GM23338 (cell line): Measurements from ENCODE around the gene ZNF609. TPM values are rescaled to one million over a fixed set of nuclear protein-coding genes. Genes with fewer than 3 reads are reported as not detected.

Experiments
- ATAC-seq: fragments of 200-7000 bp; cut with Tn5 transposase; 3 replicates; pipeline ENCODE4 v1.9.1; 2020
- DNase-seq: peaks from one replicate; pipeline ENCODE4 v3.0.0-alpha.2; 2015; ENCODE audit warnings: low spot score
- H2AFZ ChIP-seq: fragments of 200-600 bp; sonication (generic); 2 replicates; pipeline ENCODE4 v1.8.0; 2016; ENCODE audit warnings: antibody characterized with exemption, mild to moderate bottlenecking, moderate library complexity
- H3F3A ChIP-seq: fragments of 200-600 bp; sonication (generic); replicated peaks from 2 replicates; pipeline ENCODE4 v1.8.0; 2017; ENCODE audit warnings: antibody characterized with exemption, mixed run types, low read depth
- H3K27ac ChIP-seq: fragments of 200-600 bp; sonication (generic); 2 replicates; pipeline ENCODE4 v1.6.1; 2016; ENCODE audit warnings: low read depth
- H3K27me3 ChIP-seq: fragments of 200-600 bp; sonication (generic); 2 replicates; pipeline ENCODE4 v1.8.0; 2016; ENCODE audit warnings: mild to moderate bottlenecking, mixed run types, moderate library complexity; ENCODE audit not compliant: insufficient read depth
- H3K36me3 ChIP-seq: fragments of 200-600 bp; sonication (generic); 2 replicates; pipeline ENCODE4 v1.8.0; 2016; ENCODE audit warnings: mild to moderate bottlenecking; ENCODE audit not compliant: insufficient read depth
- H3K4me1 ChIP-seq: fragments of 200-600 bp; sonication (generic); 2 replicates; pipeline ENCODE4 v1.8.0; 2016; ENCODE audit warnings: mild to moderate bottlenecking, moderate library complexity; ENCODE audit not compliant: insufficient read depth
- H3K4me2 ChIP-seq: fragments of 200-600 bp; sonication (generic); 2 replicates; pipeline ENCODE4 v1.7.1; 2017; ENCODE audit warnings: mixed run types
- H3K4me3 ChIP-seq: fragments of 200-600 bp; sonication (generic); 2 replicates; pipeline ENCODE4 v1.6.1; 2016; ENCODE audit warnings: mixed run types
- H3K79me2 ChIP-seq: fragments of 200-600 bp; sonication (generic); replicated peaks from 2 replicates; pipeline ENCODE4 v1.8.0; 2017; ENCODE audit warnings: mild to moderate bottlenecking; ENCODE audit not compliant: insufficient read depth
- H3K9me2 ChIP-seq: fragments of 200-600 bp; sonication (generic); 2 replicates; pipeline ENCODE4 v1.8.0; 2017; ENCODE audit not compliant: insufficient read depth
- H4K20me1 ChIP-seq: fragments of 200-600 bp; sonication (generic); replicated peaks from 2 replicates; pipeline ENCODE4 v1.8.0; 2017; ENCODE audit warnings: mild to moderate bottlenecking; ENCODE audit not compliant: insufficient read depth
- H3K27ac Mint-ChIP-seq: 2 replicates; pipeline ENCODE4 v1.8.0; 2020; ENCODE audit warnings: inconsistent platforms, mild to moderate bottlenecking, moderate library complexity, mixed read lengths
- H3K27me3 Mint-ChIP-seq: 3 replicates; pipeline ENCODE4 v1.8.0; 2022; ENCODE audit warnings: low read depth, mild to moderate bottlenecking, moderate library complexity, mixed read lengths, inconsistent platforms; ENCODE audit not compliant: insufficient read depth, poor library complexity
- H3K36me3 Mint-ChIP-seq: 3 replicates; pipeline ENCODE4 v1.8.0; 2021; ENCODE audit warnings: low read depth, mild to moderate bottlenecking, inconsistent platforms, moderate library complexity, mixed read lengths
- H3K4me1 Mint-ChIP-seq: 3 replicates; pipeline ENCODE4 v1.8.0; 2020; ENCODE audit warnings: mild to moderate bottlenecking, inconsistent platforms, mixed read lengths
- H3K4me3 Mint-ChIP-seq: 3 replicates; pipeline ENCODE4 v1.8.0; 2021; ENCODE audit warnings: moderate library complexity, mild to moderate bottlenecking, inconsistent platforms, mixed read lengths
- H3K9me3 Mint-ChIP-seq: 3 replicates; pipeline ENCODE4 v1.8.0; 2020; ENCODE audit warnings: moderate library complexity, mild to moderate bottlenecking, inconsistent platforms, mixed read lengths
- CREB1 ChIP-seq: fragments of 250-450 bp; sonication (Bioruptor Pico); IDR thresholded peaks from 2 replicates; pipeline ENCODE4 v1.5.0; 2020; ENCODE audit warnings: low read depth, mild to moderate bottlenecking, moderate library complexity
- EZH2 ChIP-seq: fragments of 200-600 bp; sonication (generic); IDR thresholded peaks from one replicate; pipeline ENCODE4 v1.8.0; 2017; ENCODE audit warnings: antibody characterized with exemption, mild to moderate bottlenecking, low read depth; ENCODE audit not compliant: unreplicated experiment
- EZH2phosphoT487 ChIP-seq: fragments of 200-600 bp; sonication (generic); IDR thresholded peaks from one replicate; pipeline ENCODE4 v1.8.1; 2018; ENCODE audit warnings: antibody characterized with exemption; ENCODE audit not compliant: unreplicated experiment
- JUNB ChIP-seq: IDR thresholded peaks from one replicate; pipeline ENCODE4 v1.6.1; 2016; ENCODE audit warnings: antibody characterized with exemption; ENCODE audit not compliant: unreplicated experiment
- NANOG ChIP-seq: IDR thresholded peaks from 2 replicates; pipeline ENCODE4 v1.6.1; 2016; ENCODE audit warnings: antibody characterized with exemption, borderline replicate concordance
- POLR2AphosphoS5 ChIP-seq: IDR thresholded peaks from 2 replicates; pipeline ENCODE4 v1.6.1; 2016; ENCODE audit warnings: antibody characterized with exemption, low read depth
- STAT1 ChIP-seq: IDR thresholded peaks from one replicate; pipeline ENCODE4 v1.6.1; 2016; ENCODE audit warnings: antibody characterized with exemption; ENCODE audit not compliant: unreplicated experiment
- ZNF114 ChIP-seq: fragments of 250-450 bp; sonication (Bioruptor Pico); IDR thresholded peaks from 2 replicates; pipeline ENCODE4 v1.5.0; 2020; ENCODE audit warnings: mild to moderate bottlenecking, moderate library complexity
- ZNF331 ChIP-seq: fragments of 250-450 bp; sonication (Bioruptor Pico); IDR thresholded peaks from 2 replicates; pipeline ENCODE4 v1.5.0; 2020; ENCODE audit warnings: low read depth, mild to moderate bottlenecking, moderate library complexity
- polyA plus RNA-seq: library from polyadenylated mRNA; unstranded; fragments of >200 nt; fragmentation: Nextera tagmentation; extraction: Ambion mirVana; gene quantifications from 2 replicates; pipeline ENCODE4 v1.2.1, GENCODE V29; 2016
- total RNA-seq: library from RNA; depleted of rRNA; stranded (reverse); fragments of >200 nt; shearing (Covaris generic); gene quantifications from 2 replicates; pipeline ENCODE4 v1.2.3, GENCODE V29; 2014
- TF ChIP-seq, protein P1 (sequence below): IDR thresholded peaks from one replicate; pipeline ENCODE4 v1.6.1; 2018; ENCODE audit warnings: antibody characterized with exemption; ENCODE audit not compliant: unreplicated experiment
- TF ChIP-seq, protein P2 (sequence below), 2 experiments: fragments of 200-600 bp in 1 of 2; sonication (generic) in 1 of 2; conservative IDR thresholded peaks; 2 replicates each; pipeline versions ENCODE4 v1.5.1 to v1.6.1; 2016 to 2017; ENCODE audit warnings: antibody characterized with exemption in 2 of 2, low read depth in 2 of 2, mild to moderate bottlenecking in 2 of 2, moderate library complexity in 1 of 2
- TF ChIP-seq, protein P3 (sequence below): IDR thresholded peaks from 2 replicates; pipeline ENCODE4 v1.6.1; 2016; ENCODE audit warnings: antibody characterized with exemption

ZNF609 gene
- total and polyA plus RNA-seq, 2 experiments from 2014 or later: 26.4 to 40.2 TPM

DNA sequence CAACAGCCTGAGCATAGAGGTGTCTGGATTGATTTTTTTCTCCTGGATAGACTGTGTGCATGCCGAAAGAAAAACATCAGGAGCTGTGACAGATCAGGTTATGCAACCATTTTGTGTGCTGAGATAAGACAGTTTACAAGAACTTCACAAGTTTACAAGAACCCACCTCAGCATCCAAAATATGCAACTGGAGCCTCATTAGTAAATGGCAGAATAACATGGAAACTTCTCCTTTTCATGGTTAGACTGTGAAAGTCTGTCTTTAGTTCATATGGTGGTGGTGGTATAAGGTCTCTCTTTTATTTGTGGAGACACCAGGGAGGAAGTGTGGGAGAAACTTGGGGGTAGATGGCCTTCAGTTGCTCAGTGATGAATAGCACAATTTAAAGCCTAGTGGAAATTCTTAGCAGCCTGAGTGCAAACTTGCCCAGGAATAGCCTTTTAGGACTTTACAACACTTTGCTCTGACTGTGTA, 3.7 kb upstream of the ZNF609 start (continued):
- TF ChIP-seq, protein P1, sequence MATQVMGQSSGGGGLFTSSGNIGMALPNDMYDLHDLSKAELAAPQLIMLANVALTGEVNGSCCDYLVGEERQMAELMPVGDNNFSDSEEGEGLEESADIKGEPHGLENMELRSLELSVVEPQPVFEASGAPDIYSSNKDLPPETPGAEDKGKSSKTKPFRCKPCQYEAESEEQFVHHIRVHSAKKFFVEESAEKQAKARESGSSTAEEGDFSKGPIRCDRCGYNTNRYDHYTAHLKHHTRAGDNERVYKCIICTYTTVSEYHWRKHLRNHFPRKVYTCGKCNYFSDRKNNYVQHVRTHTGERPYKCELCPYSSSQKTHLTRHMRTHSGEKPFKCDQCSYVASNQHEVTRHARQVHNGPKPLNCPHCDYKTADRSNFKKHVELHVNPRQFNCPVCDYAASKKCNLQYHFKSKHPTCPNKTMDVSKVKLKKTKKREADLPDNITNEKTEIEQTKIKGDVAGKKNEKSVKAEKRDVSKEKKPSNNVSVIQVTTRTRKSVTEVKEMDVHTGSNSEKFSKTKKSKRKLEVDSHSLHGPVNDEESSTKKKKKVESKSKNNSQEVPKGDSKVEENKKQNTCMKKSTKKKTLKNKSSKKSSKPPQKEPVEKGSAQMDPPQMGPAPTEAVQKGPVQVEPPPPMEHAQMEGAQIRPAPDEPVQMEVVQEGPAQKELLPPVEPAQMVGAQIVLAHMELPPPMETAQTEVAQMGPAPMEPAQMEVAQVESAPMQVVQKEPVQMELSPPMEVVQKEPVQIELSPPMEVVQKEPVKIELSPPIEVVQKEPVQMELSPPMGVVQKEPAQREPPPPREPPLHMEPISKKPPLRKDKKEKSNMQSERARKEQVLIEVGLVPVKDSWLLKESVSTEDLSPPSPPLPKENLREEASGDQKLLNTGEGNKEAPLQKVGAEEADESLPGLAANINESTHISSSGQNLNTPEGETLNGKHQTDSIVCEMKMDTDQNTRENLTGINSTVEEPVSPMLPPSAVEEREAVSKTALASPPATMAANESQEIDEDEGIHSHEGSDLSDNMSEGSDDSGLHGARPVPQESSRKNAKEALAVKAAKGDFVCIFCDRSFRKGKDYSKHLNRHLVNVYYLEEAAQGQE: no peak
- TF ChIP-seq POLR2AphosphoS5 (no peak), NANOG (no peak), CREB1 (CRISPR knock-in tag) (no peak), JUNB (no peak)

GRCh38 chr15:64459066-64459781, 1.2 kb upstream of the ZNF609 start:
- H3K27ac Mint-ChIP-seq: no peak overlapping the region
- H3K4me3 Mint-ChIP-seq: peak overlapping the region; percentile 76
- H3K4me1 Mint-ChIP-seq: peaks cover 43% of the 10 kb centered on the region
- no peaks in the 10 kb centered on the region for H3K27me3 ChIP-seq
- DNase-seq (no peak), ATAC-seq (no peak)
- peak overlapping the region; percentile 78 for H3K4me2 ChIP-seq
- peaks cover 31% of the 10 kb centered on the region for H3K79me2 ChIP-seq
- H3K9me3 Mint-ChIP-seq: no peaks in the 10 kb centered on the region
- no peaks in the 10 kb centered on the region; the same call in 1 of the 3 replicates for H3K36me3 Mint-ChIP-seq
- peak overlapping the region; percentile 80; the same call in 1 of the 2 replicates for H2AFZ ChIP-seq
- H3K27me3 Mint-ChIP-seq: peaks cover 2% of the 10 kb centered on the region
- peak overlapping the region; percentile 51 for H3K4me3 ChIP-seq
- peaks cover 16% of the 10 kb centered on the region for H4K20me1 ChIP-seq
- H3K36me3 ChIP-seq: no peaks in the 10 kb centered on the region
- H3K9me2 ChIP-seq: no peaks in the 10 kb centered on the region
- no peak overlapping the region for H3K27ac ChIP-seq
- H3F3A ChIP-seq: peaks cover 9% of the 10 kb centered on the region; the same call in 1 of the 2 replicates
- peaks cover 41% of the 10 kb centered on the region for H3K4me1 ChIP-seq
- no peak for TF ChIP-seq STAT1
- TF ChIP-seq ZNF331 (CRISPR knock-in tag): no peak
- TF ChIP-seq ZNF114 (CRISPR knock-in tag): no peak
- no peak for TF ChIP-seq EZH2phosphoT487
- TF ChIP-seq NANOG: no peak
- TF ChIP-seq EZH2: no peak
- TF ChIP-seq, protein P2, sequence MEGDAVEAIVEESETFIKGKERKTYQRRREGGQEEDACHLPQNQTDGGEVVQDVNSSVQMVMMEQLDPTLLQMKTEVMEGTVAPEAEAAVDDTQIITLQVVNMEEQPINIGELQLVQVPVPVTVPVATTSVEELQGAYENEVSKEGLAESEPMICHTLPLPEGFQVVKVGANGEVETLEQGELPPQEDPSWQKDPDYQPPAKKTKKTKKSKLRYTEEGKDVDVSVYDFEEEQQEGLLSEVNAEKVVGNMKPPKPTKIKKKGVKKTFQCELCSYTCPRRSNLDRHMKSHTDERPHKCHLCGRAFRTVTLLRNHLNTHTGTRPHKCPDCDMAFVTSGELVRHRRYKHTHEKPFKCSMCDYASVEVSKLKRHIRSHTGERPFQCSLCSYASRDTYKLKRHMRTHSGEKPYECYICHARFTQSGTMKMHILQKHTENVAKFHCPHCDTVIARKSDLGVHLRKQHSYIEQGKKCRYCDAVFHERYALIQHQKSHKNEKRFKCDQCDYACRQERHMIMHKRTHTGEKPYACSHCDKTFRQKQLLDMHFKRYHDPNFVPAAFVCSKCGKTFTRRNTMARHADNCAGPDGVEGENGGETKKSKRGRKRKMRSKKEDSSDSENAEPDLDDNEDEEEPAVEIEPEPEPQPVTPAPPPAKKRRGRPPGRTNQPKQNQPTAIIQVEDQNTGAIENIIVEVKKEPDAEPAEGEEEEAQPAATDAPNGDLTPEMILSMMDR (conservative IDR thresholded peaks at IDR 0.05; ENCODE audit: low read depth in 2 of 2): no peak
- TF ChIP-seq, protein P3, sequence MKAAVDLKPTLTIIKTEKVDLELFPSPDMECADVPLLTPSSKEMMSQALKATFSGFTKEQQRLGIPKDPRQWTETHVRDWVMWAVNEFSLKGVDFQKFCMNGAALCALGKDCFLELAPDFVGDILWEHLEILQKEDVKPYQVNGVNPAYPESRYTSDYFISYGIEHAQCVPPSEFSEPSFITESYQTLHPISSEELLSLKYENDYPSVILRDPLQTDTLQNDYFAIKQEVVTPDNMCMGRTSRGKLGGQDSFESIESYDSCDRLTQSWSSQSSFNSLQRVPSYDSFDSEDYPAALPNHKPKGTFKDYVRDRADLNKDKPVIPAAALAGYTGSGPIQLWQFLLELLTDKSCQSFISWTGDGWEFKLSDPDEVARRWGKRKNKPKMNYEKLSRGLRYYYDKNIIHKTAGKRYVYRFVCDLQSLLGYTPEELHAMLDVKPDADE: no peak
- no peak for TF ChIP-seq JUNB
